ENCODE results near the gene ZFR2.
"Not testable (repeated sequence)": the region's sequence is repeated elsewhere in the genome, so short reads cannot be mapped to it uniquely, and the experiment has no call there.

Gene ZFR2

DNA sequence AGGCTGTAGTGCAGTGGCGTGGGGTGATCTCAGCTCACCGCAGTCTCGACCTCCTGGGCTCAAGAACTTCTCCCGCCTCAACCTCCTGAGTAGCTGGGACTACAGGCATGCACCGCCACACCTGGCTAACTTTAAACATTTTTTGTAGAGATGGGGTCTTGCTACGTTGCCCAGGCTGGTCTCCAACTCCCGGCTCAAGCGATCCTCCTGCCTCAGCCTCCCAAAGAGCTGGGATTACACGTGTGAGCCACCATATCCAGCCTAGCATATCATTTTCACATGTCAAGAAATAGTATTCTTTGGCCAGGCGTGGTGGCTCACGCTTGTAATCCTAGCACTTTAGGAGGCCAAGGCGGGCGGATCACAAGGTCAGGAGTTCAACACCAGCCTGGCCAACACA lies 110.5 kb downstream of the ZFR2 start:
- DNase-seq (ENCODE audit: low read depth in 3 of 3, low spot score in 1 of 3): not testable (repeated sequence)

DNA sequence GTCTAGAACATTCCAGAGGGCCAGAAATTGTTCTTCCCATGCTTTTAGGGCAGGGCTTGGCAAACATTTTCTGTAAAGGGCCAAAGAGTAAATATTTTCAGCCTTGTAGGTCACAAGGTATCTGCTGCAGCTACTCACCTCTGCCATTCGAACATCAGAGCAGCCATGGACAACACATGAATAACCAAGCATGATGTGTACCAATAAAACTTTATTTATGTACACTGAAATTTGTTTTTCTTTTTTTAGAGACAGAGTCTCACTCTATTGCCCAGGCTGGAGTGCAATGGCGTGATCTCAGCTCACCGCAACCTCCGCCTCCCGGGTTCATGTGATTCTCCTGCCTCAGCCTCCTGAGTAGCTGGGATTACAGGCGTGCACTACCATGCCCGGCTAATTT lies 111.1 kb downstream of the ZFR2 start:
- not testable (repeated sequence) for DNase-seq (ENCODE audit: low read depth in 3 of 3, low spot score in 1 of 3)

Measured in stimulated activated CD4-positive, alpha-beta T cell treated with anti-CD3 and anti-CD28 coated beads, TNF-alpha, amount 100 ng/mL, for 1 hour (primary cell).